ENCODE results near the gene CCDC63.
A peak's percentile ranks its signal among the peaks of the same experiment; 100 is the strongest.

The CCDC63 gene

DNA sequence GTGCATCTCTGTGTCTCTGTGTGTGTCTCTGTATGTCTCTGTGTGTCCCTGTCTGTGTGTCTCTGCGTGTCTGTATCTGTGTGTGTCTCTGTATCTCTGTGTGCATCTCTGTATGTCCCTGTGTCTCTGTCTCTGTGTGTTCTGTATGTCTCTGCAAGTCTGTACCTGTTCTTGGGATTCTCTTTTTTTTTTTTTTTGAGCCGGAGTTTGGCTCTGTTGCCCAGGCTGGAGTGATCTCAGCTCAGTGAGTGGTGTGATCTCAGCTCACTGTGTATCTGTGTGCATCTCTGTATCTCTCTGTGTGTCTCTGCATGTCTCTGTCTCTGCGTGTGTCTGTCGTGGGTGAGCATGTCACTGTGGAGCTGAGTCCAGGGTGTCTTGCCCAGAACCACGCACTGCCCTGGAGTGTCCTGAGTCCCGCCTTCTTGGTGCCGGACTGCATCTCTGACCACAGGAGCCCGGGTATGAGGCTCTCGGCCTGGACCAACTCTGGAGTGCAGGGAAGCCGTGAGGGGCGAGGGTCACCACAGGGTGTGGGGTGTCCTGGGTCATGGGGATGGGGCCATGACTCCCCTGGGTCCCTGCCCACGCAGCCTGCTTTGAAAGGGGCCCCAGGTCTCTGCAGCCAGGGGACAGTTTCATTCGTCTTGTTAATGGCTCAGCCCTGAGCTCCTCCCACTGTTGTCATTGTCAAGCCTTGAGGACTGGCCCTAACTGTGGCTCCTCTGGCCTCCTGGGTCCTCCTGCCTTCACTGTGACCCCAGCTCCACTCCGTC lies 61.8 kb downstream of the CCDC63 start:
- no peak overlapping the region for H3K4me3 ChIP-seq (ENCODE audit: low read depth, low read length)
- TF ChIP-seq, protein P1, sequence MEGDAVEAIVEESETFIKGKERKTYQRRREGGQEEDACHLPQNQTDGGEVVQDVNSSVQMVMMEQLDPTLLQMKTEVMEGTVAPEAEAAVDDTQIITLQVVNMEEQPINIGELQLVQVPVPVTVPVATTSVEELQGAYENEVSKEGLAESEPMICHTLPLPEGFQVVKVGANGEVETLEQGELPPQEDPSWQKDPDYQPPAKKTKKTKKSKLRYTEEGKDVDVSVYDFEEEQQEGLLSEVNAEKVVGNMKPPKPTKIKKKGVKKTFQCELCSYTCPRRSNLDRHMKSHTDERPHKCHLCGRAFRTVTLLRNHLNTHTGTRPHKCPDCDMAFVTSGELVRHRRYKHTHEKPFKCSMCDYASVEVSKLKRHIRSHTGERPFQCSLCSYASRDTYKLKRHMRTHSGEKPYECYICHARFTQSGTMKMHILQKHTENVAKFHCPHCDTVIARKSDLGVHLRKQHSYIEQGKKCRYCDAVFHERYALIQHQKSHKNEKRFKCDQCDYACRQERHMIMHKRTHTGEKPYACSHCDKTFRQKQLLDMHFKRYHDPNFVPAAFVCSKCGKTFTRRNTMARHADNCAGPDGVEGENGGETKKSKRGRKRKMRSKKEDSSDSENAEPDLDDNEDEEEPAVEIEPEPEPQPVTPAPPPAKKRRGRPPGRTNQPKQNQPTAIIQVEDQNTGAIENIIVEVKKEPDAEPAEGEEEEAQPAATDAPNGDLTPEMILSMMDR (IDR thresholded peaks at IDR 0.05; ENCODE audit: low read depth, low read length) = no peak
- in situ Hi-C loops (cut with HindIII; ENCODE audit: low sequenced_read_pairs) = no loop called here
- DNase-seq (ENCODE audit: low read depth, low spot score) = no peak

DNA sequence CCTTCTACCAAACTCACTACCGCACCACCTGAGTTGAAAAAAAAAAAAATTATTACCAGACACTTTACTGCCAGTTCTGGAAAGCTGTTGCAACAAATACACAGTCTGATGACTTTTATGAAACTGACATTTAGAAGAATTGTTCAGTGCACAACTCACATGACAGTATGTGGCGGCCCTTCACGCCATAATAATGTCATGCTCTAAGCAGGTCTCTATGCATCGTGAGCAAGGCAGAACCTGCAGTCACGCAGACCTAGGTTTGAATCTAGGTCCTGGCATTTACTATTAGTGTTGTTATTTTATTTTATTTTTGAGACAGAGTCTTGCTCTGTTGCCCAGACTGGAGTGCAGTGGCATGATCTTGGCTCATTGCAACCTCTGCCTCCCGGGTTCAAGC lies 65.5 kb downstream of the CCDC63 start:
- DNase-seq (ENCODE audit: low read depth, low spot score) = no peak
- TF ChIP-seq, protein P1 (IDR thresholded peaks at IDR 0.05; ENCODE audit: low read depth, low read length) = no peak
- in situ Hi-C loops (cut with HindIII; ENCODE audit: low sequenced_read_pairs) = no loop called here
- no peak overlapping the region for H3K4me3 ChIP-seq (ENCODE audit: low read depth, low read length)

DNA sequence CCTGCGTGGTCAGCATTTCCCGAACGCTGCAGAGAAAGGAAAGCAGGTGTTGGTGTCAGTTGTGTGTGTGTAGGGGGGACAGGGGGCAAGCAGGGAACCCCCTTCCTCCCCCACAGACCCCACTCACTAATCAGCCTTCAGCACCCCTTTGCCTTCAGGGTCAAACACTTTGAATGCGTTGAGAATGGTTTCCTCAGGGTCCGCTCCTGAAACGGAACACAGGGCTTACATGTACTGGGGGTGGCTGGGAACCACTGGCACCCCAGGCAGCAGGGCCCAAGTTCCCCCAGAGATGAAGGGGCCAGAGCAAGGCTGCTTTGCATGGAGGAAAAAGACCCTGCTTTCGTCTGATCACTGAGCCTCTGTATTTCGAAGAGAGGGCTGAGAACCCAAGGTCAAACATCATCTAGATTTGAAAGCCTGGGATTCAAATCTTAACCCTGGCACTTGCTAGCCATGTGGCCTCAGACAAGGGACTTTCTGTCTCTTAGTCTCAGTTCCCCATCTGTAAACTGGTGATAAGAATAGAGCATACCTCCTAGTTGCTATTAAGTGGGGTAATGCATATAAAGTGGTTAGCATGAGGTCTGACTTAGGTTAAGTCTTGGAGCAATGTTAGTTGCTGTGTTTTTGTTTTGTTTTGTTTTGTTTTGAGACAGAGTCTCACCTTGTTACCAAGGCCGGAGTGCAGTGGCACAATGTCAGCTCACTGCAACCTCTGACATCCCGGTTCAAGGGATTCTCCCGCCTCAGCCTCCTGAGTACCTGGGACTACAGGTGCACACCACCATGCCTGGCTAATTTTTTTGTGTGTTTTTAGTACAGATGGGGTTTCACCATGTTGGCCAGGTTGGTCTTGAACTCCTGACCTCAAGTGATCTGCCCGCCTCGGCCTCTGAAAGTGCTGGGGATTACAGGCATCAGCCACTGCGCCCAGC lies 66.6 kb downstream of the CCDC63 start:
- no peak for DNase-seq (ENCODE audit: low read depth, low spot score)
- TF ChIP-seq, protein P1 (IDR thresholded peaks at IDR 0.05; ENCODE audit: low read depth, low read length) = no peak
- H3K4me3 ChIP-seq (ENCODE audit: low read depth, low read length) = no peak overlapping the region
- in situ Hi-C loops (cut with HindIII; ENCODE audit: low sequenced_read_pairs) = no loop called here

DNA sequence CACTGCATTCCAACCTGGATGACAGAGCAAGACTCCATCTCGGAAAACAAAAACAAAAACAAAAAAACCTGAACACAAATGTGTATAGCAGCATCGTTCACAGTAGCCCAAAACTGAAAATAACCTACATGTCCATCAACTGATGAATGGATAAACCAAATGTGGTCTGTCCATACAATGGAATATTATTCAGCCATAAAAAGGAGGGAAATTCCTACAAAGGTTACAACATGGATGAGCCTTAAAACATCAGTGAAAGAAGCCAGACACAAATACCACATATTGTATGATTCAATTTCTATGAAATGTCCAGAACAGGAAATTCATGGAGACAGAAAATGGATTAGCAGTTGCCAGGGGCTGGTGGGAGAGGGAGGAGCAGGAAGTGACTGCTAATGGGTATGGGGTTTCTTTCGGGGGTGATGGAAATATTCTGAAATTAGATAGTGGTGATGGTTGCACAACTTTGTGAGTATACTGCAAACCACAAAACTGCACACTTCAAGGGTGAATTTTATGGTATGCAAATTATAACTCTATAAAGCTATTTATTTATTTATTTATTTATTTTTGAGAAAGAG lies 69.6 kb downstream of the CCDC63 start:
- no peak overlapping the region for H3K4me3 ChIP-seq (ENCODE audit: low read depth, low read length)
- no peak for DNase-seq (ENCODE audit: low read depth, low spot score)
- in situ Hi-C loops (cut with HindIII; ENCODE audit: low sequenced_read_pairs) = no loop called here
- TF ChIP-seq, protein P1 (IDR thresholded peaks at IDR 0.05; ENCODE audit: low read depth, low read length) = no peak

DNA sequence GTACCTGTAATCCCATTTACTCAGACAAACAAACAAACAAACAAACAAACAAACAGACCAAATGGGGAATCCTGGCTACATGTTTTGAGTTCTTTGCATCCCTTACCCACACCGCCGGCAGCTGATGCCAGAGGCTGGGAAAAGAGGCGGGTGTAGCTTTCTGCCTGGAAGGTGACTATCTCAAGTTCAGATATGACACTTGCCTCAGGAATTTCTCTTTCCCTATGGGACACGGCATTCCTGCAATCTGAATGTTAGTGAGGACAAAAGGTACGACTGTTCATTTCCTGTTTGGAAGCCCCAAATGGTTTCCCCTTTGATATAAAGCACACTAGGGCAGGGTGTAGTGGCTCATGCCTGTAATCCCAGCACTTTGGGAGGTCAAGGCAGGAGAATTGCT lies 70.7 kb downstream of the CCDC63 start:
- in situ Hi-C loops (cut with HindIII; ENCODE audit: low sequenced_read_pairs) = no loop called here
- peak; percentile 62 for DNase-seq (ENCODE audit: low read depth, low spot score)
- no peak overlapping the region for H3K4me3 ChIP-seq (ENCODE audit: low read depth, low read length)
- TF ChIP-seq, protein P1 (IDR thresholded peaks at IDR 0.05; ENCODE audit: low read depth, low read length) = no peak

DNA sequence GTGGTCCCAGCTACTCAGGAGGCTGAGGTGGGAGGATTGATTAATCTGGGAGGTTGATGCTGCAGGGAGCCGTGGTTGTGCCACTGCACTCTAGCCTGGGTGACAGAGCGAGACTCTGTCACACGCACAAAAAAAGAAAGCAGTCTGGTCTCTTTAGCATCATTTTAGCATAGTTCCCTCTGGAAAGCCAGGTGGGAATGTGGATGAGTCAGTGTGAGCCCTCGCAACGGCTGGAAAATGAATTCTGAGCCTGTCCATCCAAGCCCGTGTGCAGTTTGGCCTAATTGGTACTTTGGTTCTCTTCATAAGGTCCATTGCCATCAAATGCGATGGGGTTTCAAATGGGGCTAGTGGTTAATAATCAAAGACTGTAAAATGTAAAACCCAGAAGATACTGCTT lies 71.2 kb downstream of the CCDC63 start:
- DNase-seq (ENCODE audit: low read depth, low spot score) = no peak
- in situ Hi-C loops (cut with HindIII; ENCODE audit: low sequenced_read_pairs) = no loop called here
- no peak overlapping the region for H3K4me3 ChIP-seq (ENCODE audit: low read depth, low read length)
- TF ChIP-seq, protein P1 (IDR thresholded peaks at IDR 0.05; ENCODE audit: low read depth, low read length) = no peak
